ENCODE measurements around the gene SEC11C.
"Not testable (repeated sequence)": the region's sequence is repeated elsewhere in the genome, so short reads cannot be mapped to it uniquely, and the experiment has no call there.

Gene SEC11C

GRCh38 chr18:59132810-59133465 lies 6.7 kb upstream of the SEC11C start:
- H3K27me3 Mint-ChIP-seq, result peaks cover 67% of the 10 kb centered on the region
- no peak overlapping the region for H3K4me3 Mint-ChIP-seq
- ATAC-seq (replicated peaks; ENCODE audit: extremely low read depth, poor library complexity, severe bottlenecking) (no peak), DNase-seq (ENCODE audit: low spot score in 2 of 2) (no peak)
- H3K27ac Mint-ChIP-seq (ENCODE audit: low read depth), result no peak overlapping the region
- no peaks in the 10 kb centered on the region for H3K4me1 Mint-ChIP-seq
- no peaks in the 10 kb centered on the region for H3K9me3 Mint-ChIP-seq
- H3K36me3 Mint-ChIP-seq (ENCODE audit: insufficient read depth), result no peaks in the 10 kb centered on the region

DNA sequence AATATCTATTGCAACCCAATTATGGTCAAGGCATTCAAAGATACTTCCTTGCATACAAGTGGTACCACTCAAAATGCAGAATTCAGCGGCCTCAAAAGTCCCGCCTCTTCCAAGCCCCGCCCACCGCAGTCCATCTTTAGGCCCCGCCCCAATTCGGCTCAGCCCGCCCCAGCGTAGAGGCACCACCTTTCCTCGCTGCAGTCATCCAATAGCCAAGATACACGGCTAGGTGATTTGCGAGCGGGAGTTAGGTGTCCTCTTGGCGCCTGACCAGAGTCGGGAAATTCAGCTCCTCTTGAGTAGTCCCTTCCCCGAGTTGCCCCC lies 431 bp upstream of the SEC11C start:
- peak overlapping the region; percentile 89 for H3K4me3 Mint-ChIP-seq
- ATAC-seq (replicated peaks; ENCODE audit: extremely low read depth, poor library complexity, severe bottlenecking) (peak; percentile 89), DNase-seq (ENCODE audit: low spot score in 2 of 2) (peak; percentile 92 to 93)
- H3K27ac Mint-ChIP-seq (ENCODE audit: low read depth), result peak overlapping the region; percentile 99
- peaks cover 6% of the 10 kb centered on the region for H3K36me3 Mint-ChIP-seq (ENCODE audit: insufficient read depth)
- H3K4me1 Mint-ChIP-seq, result peaks cover 38% of the 10 kb centered on the region
- peaks cover 22% of the 10 kb centered on the region for H3K27me3 Mint-ChIP-seq
- H3K9me3 Mint-ChIP-seq, result no peaks in the 10 kb centered on the region

GRCh38 chr18:59140302-59140885 lies 710 bp downstream of the SEC11C start:
- H3K36me3 Mint-ChIP-seq (ENCODE audit: insufficient read depth), result peaks cover 6% of the 10 kb centered on the region
- ATAC-seq (replicated peaks; ENCODE audit: extremely low read depth, poor library complexity, severe bottlenecking) (peak; percentile 1), DNase-seq (ENCODE audit: low spot score in 2 of 2) (no peak)
- H3K4me1 Mint-ChIP-seq, result peaks cover 45% of the 10 kb centered on the region
- H3K27me3 Mint-ChIP-seq, result peaks cover 11% of the 10 kb centered on the region
- H3K4me3 Mint-ChIP-seq, result peak overlapping the region; percentile 89
- H3K9me3 Mint-ChIP-seq, result no peaks in the 10 kb centered on the region
- peak overlapping the region; percentile 99 for H3K27ac Mint-ChIP-seq (ENCODE audit: low read depth)

DNA sequence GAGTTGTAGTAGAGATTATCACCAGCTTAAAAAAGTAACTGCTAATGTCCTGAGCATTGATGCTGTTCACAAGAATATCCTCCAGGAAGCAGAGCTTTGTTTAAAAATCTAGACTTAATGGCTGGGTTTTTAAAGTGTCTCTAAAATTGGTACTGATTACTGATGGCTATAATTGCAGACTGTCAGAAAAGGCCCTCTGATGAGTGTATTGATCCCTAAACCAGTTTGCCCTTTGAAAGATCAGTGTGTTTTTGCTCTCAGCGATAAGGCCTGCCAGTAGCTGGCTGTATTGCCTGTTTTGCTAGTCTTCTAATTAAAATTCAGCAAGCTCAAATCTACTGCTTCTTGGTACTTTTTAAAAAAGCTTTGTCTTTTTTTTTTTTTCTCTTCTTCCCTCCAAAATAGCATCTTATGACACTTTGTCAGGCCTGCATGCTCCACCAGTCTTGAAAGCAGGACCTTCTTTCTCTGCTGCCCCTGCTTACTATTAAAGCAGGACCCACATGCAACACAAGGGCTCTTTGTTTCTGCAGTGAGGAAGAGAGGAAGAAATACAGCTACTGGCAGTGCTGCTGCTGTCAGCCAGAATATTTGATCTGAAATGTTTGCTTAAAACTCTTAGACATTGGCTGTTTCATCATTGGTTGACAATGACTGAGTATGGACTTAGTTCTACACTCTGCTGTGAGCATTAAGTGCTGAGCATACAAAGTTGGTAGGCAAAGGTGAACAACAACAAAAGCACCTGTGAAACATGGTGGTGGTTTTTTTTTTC lies 1.8 kb downstream of the SEC11C start:
- H3K9me3 Mint-ChIP-seq, result no peaks in the 10 kb centered on the region
- H3K27ac Mint-ChIP-seq (ENCODE audit: low read depth), result peak overlapping the region; percentile 99
- no peak for DNase-seq (ENCODE audit: low spot score in 2 of 2)
- peak overlapping the region; percentile 89 for H3K4me3 Mint-ChIP-seq
- H3K27me3 Mint-ChIP-seq, result peaks cover under 1% of the 10 kb centered on the region
- peaks cover 54% of the 10 kb centered on the region for H3K4me1 Mint-ChIP-seq
- ATAC-seq (replicated peaks; ENCODE audit: extremely low read depth, poor library complexity, severe bottlenecking), result no peak
- H3K36me3 Mint-ChIP-seq (ENCODE audit: insufficient read depth), result peaks cover 6% of the 10 kb centered on the region

DNA sequence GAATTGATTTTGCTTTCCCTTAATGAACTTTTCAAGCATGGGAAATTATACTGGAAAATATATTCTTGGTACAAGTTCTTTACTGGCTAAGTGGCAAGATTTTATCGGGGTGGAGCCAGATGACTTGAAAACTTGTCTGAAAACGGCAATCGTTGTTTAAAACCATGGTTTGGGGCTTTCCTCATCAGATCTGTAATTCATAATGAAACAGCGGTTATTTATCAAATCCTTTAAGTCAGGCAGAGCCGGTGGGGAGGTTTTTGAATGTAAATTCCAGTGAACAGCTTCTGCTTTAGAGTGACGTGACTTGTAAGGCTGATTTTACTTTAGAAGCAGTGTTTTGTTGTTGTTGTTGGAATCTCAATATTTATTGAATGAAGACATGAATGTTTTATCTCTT lies 2.6 kb downstream of the SEC11C start:
- H3K27me3 Mint-ChIP-seq, result no peaks in the 10 kb centered on the region
- ATAC-seq (replicated peaks; ENCODE audit: extremely low read depth, poor library complexity, severe bottlenecking) (no peak), DNase-seq (ENCODE audit: low spot score in 2 of 2) (no peak)
- peak overlapping the region; percentile 89 for H3K4me3 Mint-ChIP-seq
- H3K36me3 Mint-ChIP-seq (ENCODE audit: insufficient read depth), result peaks cover 6% of the 10 kb centered on the region
- no peak overlapping the region for H3K27ac Mint-ChIP-seq (ENCODE audit: low read depth)
- H3K4me1 Mint-ChIP-seq, result peaks cover 59% of the 10 kb centered on the region
- H3K9me3 Mint-ChIP-seq, result no peaks in the 10 kb centered on the region

DNA sequence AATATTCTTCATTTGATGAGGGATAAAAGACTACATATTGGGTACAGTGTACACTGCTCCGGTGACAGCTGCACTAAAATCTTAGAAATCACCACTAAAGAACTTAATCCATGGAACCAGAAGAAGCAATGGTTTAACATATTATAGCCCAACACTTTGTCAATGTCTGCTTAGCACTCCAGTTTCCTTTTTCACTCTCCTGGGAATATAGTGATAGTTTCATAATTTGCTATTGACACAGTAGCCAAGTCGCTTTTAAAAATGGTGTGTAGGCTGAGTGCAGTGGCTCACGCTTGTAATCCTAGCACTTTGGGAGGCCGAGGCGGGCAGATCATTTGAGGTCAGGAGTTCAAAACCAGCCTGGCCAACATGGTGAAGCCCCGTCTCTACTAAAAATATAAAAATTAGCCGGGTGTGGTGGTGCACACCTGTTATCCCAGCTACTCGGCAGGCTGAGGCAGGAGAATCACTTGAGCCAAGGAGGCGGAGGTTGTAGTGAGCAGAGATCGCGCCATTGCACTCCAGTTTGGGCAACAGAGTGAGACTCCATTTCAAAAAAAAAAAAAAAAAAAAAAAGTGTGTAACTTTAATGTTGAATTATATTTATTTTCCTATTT lies 3.2 kb downstream of the SEC11C start:
- peak overlapping the region; percentile 89 for H3K4me3 Mint-ChIP-seq
- H3K27ac Mint-ChIP-seq (ENCODE audit: low read depth); H3K9me3 Mint-ChIP-seq; H3K27me3 Mint-ChIP-seq; DNase-seq (ENCODE audit: low spot score in 2 of 2); ATAC-seq (replicated peaks; ENCODE audit: extremely low read depth, poor library complexity, severe bottlenecking); H3K36me3 Mint-ChIP-seq (ENCODE audit: insufficient read depth): not testable (repeated sequence)
- H3K4me1 Mint-ChIP-seq, result peaks cover 66% of the 10 kb centered on the region

DNA sequence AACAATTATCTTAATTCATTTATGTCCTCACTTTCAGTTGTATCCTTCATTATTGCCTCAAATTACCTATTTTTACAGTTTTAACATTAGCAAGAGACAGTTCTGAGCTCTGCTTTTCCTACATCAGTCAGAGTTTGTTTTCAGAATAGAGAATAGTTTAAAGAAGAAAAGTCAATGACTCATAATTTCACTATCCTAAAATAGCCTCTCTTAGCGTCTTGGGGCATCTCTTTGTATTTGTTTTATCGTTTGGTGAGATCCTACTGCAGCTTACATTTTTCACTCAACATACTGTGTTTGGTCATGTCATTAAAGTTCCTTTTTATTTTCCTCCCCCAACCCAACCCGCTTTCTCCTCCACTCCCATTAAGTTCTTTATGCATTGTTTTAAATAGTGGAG lies 3.8 kb downstream of the SEC11C start:
- Mint-ChIP-seq H3K27ac (ENCODE audit: low read depth) (no peak overlapping the region), H3K4me3 (no peak overlapping the region)
- ATAC-seq (replicated peaks; ENCODE audit: extremely low read depth, poor library complexity, severe bottlenecking), result no peak

DNA sequence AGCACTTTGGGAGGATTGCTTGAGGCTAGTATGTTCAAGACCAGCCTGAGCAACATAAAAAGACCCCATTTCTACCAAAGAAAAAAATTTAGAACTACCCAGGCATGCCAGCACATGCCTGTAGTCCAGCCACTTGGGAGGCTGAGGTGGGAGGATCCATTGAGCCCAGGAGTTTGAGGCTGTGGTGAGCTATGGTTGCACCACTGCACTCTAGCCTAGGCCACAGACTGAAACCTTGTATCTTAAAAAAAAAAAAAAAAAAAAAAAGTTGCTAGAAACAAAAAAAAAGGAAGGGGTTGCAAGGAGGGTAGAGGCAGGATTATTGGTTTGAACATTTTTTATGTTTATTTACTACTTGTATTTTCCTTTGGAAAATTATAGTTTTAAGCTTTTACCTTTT lies 4.8 kb downstream of the SEC11C start:
- ATAC-seq (replicated peaks; ENCODE audit: extremely low read depth, poor library complexity, severe bottlenecking) (no peak), DNase-seq (ENCODE audit: low spot score in 2 of 2) (no peak)
- Mint-ChIP-seq H3K27ac (ENCODE audit: low read depth) (no peak overlapping the region), H3K4me3 (no peak overlapping the region), H3K27me3 (no peaks in the 10 kb centered on the region), H3K4me1 (peaks cover 69% of the 10 kb centered on the region), H3K36me3 (ENCODE audit: insufficient read depth) (peaks cover 11% of the 10 kb centered on the region), H3K9me3 (no peaks in the 10 kb centered on the region)

More for the DNA sequence above, 3.8 kb downstream of the SEC11C start:
- Mint-ChIP-seq H3K4me1 (peaks cover 69% of the 10 kb centered on the region), H3K27me3 (no peaks in the 10 kb centered on the region), H3K36me3 (ENCODE audit: insufficient read depth) (peaks cover 6% of the 10 kb centered on the region), H3K9me3 (no peaks in the 10 kb centered on the region)
- DNase-seq (ENCODE audit: low spot score in 2 of 2), result no peak

DNA sequence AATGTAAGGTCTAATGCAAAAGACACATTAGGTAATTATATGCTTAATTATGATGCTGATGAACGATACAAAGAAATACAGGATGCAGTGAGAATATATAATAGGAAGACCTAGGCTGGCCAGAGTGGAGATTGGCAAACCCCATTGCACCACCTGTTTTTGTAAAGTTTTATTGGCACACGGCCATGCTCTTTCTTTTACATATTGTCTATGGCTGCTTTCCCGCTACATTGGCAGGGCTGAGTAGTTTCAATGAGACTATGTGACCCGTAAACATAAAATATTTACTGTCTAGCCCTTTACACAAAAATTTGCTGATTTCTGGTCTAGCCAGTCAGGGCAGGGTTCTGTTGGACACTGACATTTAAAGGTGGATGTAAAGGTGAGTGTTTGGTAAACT lies 5.4 kb downstream of the SEC11C start:
- H3K4me1 Mint-ChIP-seq, result peaks cover 66% of the 10 kb centered on the region
- H3K27ac Mint-ChIP-seq (ENCODE audit: low read depth), result no peak overlapping the region
- ATAC-seq (replicated peaks; ENCODE audit: extremely low read depth, poor library complexity, severe bottlenecking) (no peak), DNase-seq (ENCODE audit: low spot score in 2 of 2) (no peak)
- H3K9me3 Mint-ChIP-seq, result no peaks in the 10 kb centered on the region
- peaks cover 7% of the 10 kb centered on the region for H3K36me3 Mint-ChIP-seq (ENCODE audit: insufficient read depth)
- no peaks in the 10 kb centered on the region for H3K27me3 Mint-ChIP-seq
- no peak overlapping the region for H3K4me3 Mint-ChIP-seq

DNA sequence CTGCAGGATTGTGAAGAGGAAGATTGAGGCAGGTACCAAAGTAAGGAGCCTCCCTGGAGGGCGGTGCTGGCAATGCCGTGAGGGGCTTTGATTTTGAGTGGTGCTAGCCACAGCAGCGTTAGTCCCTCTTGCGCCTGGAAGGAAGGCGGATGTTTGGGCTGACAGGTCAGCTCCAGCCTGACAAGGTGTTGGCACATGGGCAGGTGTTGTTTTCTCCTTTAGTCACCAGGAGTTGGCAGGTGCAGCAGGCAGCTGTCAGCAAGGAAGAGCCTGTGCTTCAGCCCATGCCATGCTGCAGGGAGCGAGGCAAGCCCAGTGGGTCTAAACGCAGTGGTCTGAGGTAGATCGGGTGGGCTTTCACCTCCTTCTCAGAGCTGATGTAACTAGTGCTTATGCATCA lies 8.5 kb downstream of the SEC11C start:
- DNase-seq (ENCODE audit: low spot score in 2 of 2) (no peak), ATAC-seq (replicated peaks; ENCODE audit: extremely low read depth, poor library complexity, severe bottlenecking) (no peak)
- peaks cover 36% of the 10 kb centered on the region for H3K4me1 Mint-ChIP-seq
- no peaks in the 10 kb centered on the region for H3K27me3 Mint-ChIP-seq
- peak overlapping the region; percentile 28 for H3K4me3 Mint-ChIP-seq
- peaks cover 25% of the 10 kb centered on the region for H3K36me3 Mint-ChIP-seq (ENCODE audit: insufficient read depth)
- no peaks in the 10 kb centered on the region for H3K9me3 Mint-ChIP-seq
- H3K27ac Mint-ChIP-seq (ENCODE audit: low read depth), result peak overlapping the region; percentile 81

DNA sequence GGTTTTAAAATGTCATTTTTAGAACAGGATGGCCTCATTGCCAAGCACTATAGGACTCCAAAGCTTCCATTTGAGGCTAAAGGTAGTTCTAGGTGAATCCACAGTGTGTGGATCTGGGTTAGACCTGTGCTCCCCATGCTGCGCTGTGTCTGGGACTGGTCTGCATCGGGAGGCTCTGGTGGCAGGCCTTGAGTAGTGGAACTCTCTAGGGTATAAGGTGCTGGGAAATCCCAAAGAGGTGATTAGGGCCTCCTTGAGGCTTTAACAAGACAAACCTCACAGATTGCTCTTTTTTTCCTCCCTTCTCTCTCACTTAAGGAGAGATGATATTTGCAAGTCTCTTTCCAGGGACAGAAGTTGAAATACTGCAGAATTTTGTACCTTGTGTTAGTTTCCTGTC lies 9.3 kb downstream of the SEC11C start:
- H3K4me1 Mint-ChIP-seq, result peaks cover 30% of the 10 kb centered on the region
- no peaks in the 10 kb centered on the region for H3K9me3 Mint-ChIP-seq
- H3K4me3 Mint-ChIP-seq, result no peak overlapping the region
- H3K27ac Mint-ChIP-seq (ENCODE audit: low read depth), result peak overlapping the region; percentile 13
- no peak for ATAC-seq (replicated peaks; ENCODE audit: extremely low read depth, poor library complexity, severe bottlenecking)
- H3K36me3 Mint-ChIP-seq (ENCODE audit: insufficient read depth), result peaks cover 31% of the 10 kb centered on the region
- DNase-seq (ENCODE audit: low spot score in 2 of 2), result no peak
- H3K27me3 Mint-ChIP-seq, result no peaks in the 10 kb centered on the region

DNA sequence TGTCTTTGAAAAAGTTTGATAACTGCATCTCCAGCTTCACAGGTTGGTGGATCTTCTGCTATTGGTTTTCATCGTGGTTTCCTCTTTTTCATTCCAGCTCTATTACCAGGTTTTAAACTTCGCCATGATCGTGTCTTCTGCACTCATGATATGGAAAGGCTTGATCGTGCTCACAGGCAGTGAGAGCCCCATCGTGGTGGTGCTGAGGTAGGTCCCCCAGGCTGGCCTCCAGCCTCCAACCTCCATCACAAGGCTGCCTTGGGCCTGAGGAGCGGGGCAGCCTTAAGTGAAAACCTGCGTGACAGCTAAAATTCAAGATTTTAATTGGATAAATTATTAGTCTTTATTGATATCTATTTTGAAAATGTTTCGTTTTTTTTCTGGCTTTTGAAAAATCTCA lies 9.7 kb downstream of the SEC11C start:
- Mint-ChIP-seq H3K4me1 (peaks cover 30% of the 10 kb centered on the region), H3K27ac (ENCODE audit: low read depth) (peak overlapping the region; percentile 13), H3K4me3 (no peak overlapping the region), H3K36me3 (ENCODE audit: insufficient read depth) (peaks cover 34% of the 10 kb centered on the region), H3K9me3 (no peaks in the 10 kb centered on the region), H3K27me3 (no peaks in the 10 kb centered on the region)
- DNase-seq (ENCODE audit: low spot score in 2 of 2) (no peak), ATAC-seq (replicated peaks; ENCODE audit: extremely low read depth, poor library complexity, severe bottlenecking) (no peak)
